Endothelial cell of umbilical vein (primary cell): ENCODE measurements around the gene ANKLE2.

ENCODE experiments used
- POLR2A ChIP-seq: IDR thresholded peaks from 2 replicates; pipeline ENCODE4 v1.6.1; 2012; ENCODE audit warnings: low read depth, mild to moderate bottlenecking, control low read depth, low read length
- TF ChIP-seq, protein P1 (sequence below), 2 donors: IDR thresholded peaks; 1 replicate in 1 of 2; 2 replicates in 1 of 2; pipeline ENCODE4 v1.5.1; 2011; ENCODE audit warnings: low read length in 2 of 2, mild to moderate bottlenecking in 2 of 2, moderate library complexity in 2 of 2, control low read depth in 1 of 2, inconsistent platforms in 1 of 2, low read depth in 1 of 2; ENCODE audit not compliant: insufficient read depth in 1 of 2; ENCODE audit errors: extremely low read depth in 1 of 2

DNA sequence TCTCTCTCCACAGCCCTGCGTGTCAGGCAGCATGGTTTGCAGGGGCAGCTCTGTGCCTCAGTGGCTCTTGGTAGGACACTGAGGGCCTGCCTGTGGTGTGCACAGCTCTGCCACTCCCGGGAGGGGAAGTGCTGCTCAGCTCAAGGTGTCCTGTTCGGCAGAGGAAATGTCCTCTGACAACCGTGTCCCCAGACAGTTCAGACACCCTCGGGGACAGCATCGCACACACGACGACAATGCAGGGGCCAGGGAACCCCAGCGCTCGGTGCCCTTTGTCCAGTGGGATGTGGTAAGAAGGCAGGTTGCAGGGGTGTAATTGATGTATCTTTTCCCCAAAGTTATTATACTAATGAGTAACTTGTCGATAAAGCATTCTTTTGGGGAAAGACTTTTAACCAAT, 14.2 kb downstream of the ANKLE2 start:
- TF ChIP-seq POLR2A, result no peak
- TF ChIP-seq, protein P1, sequence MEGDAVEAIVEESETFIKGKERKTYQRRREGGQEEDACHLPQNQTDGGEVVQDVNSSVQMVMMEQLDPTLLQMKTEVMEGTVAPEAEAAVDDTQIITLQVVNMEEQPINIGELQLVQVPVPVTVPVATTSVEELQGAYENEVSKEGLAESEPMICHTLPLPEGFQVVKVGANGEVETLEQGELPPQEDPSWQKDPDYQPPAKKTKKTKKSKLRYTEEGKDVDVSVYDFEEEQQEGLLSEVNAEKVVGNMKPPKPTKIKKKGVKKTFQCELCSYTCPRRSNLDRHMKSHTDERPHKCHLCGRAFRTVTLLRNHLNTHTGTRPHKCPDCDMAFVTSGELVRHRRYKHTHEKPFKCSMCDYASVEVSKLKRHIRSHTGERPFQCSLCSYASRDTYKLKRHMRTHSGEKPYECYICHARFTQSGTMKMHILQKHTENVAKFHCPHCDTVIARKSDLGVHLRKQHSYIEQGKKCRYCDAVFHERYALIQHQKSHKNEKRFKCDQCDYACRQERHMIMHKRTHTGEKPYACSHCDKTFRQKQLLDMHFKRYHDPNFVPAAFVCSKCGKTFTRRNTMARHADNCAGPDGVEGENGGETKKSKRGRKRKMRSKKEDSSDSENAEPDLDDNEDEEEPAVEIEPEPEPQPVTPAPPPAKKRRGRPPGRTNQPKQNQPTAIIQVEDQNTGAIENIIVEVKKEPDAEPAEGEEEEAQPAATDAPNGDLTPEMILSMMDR (IDR thresholded peaks at IDR 0.05; ENCODE audit: extremely low read depth in 1 of 2, insufficient read depth in 1 of 2, low read depth in 1 of 2, low read length in 2 of 2), result no peak
